Hepatocyte (in vitro differentiated cells): ENCODE results near the gene CASS4.

Experiments
- CTCF ChIP-seq: fragments of 200-600 bp; sonication (generic); IDR thresholded peaks from 2 replicates; pipeline ENCODE4 v1.5.1; 2016; ENCODE audit warnings: antibody characterized with exemption, mild to moderate bottlenecking; ENCODE audit not compliant: poor library complexity
- EZH2 ChIP-seq: fragments of 200-600 bp; sonication (generic); IDR thresholded peaks from 2 replicates; pipeline ENCODE4 v1.6.1; 2016; ENCODE audit warnings: antibody characterized with exemption, mild to moderate bottlenecking, borderline replicate concordance
- EZH2phosphoT487 ChIP-seq: fragments of 200-600 bp; sonication (generic); IDR thresholded peaks from one replicate; pipeline ENCODE4 v1.6.1; 2018; ENCODE audit warnings: antibody characterized with exemption, mild to moderate bottlenecking, low read depth, moderate library complexity; ENCODE audit not compliant: unreplicated experiment, severe bottlenecking

GRCh38 chr20:56422824-56423189 is 10.7 kb downstream of the CASS4 start:
- no peak for TF ChIP-seq EZH2
- no peak for TF ChIP-seq CTCF
- no peak for TF ChIP-seq EZH2phosphoT487
